Upper lobe of right lung (tissue), 1 donor: ENCODE measurements around the gene COQ9. TPM values are rescaled to one million over a fixed set of nuclear protein-coding genes. Genes with fewer than 3 reads are reported as not detected.

Experiments
- ATAC-seq: fragments of 200-7000 bp; cut with Tn5 transposase; one replicate; pipeline ENCODE4 v1.9.1; 2020; ENCODE audit warnings: mild to moderate bottlenecking, moderate library complexity
- DNase-seq: peaks from one replicate; pipeline ENCODE4 v3.0.0-alpha.2; 2020
- H3K27ac ChIP-seq: fragments of 200-600 bp; one replicate; pipeline ENCODE4 v1.8.0; 2022
- H3K27me3 ChIP-seq: fragments of 200-600 bp; one replicate; pipeline ENCODE4 v1.8.0; 2022; ENCODE audit warnings: mild to moderate bottlenecking
- H3K36me3 ChIP-seq: fragments of 200-600 bp; one replicate; pipeline ENCODE4 v1.8.0; 2022
- H3K4me1 ChIP-seq: fragments of 200-600 bp; one replicate; pipeline ENCODE4 v1.8.0; 2022
- H3K4me3 ChIP-seq: fragments of 200-600 bp; one replicate; pipeline ENCODE4 v1.8.0; 2022; ENCODE audit warnings: mild to moderate bottlenecking
- H3K9me3 ChIP-seq: fragments of 200-600 bp; one replicate; pipeline ENCODE4 v1.8.0; 2022
- CTCF ChIP-seq: fragments of 200-600 bp; IDR thresholded peaks from one replicate; pipeline ENCODE4 v1.8.0; 2022; ENCODE audit warnings: antibody characterized with exemption
- intact Hi-C: fragments of 100-400 bp; cut with DNase I; formaldehyde crosslinking; loops from one replicate; pipeline ENCODE4 v1.11.0; 2022
- total RNA-seq: library from RNA; stranded (reverse); fragmentation: NEBNext Ultra II Directional; extraction: Animal tissue kit (Norgen Biotek cat#: 25700); gene quantifications from one replicate; pipeline ENCODE4 v1.2.1, GENCODE V29; 2021
- donor health status: DM: no; HTN: yes; CAD: no; lungs with severe emphysema.

Gene COQ9
- total RNA-seq, 1 donor from 2014 or later, result 35.2 TPM

GRCh38 chr16:57474671-57475661 is 27.7 kb downstream of the COQ9 start:
- no peaks in the 10 kb centered on the region for H3K9me3 ChIP-seq
- H3K4me3 ChIP-seq, result no peak overlapping the region
- DNase-seq (no peak), ATAC-seq (no peak)
- no peaks in the 10 kb centered on the region for H3K27me3 ChIP-seq
- no peak for TF ChIP-seq CTCF
- intact Hi-C loops, result loop anchor here (5.0 kb wide), 1 partner anchor 42 kb away; no protein-coding TSS in a partner anchor
- H3K4me1 ChIP-seq, result peaks cover 60% of the 10 kb centered on the region
- no peak overlapping the region for H3K27ac ChIP-seq
- peaks cover 47% of the 10 kb centered on the region for H3K36me3 ChIP-seq

DNA sequence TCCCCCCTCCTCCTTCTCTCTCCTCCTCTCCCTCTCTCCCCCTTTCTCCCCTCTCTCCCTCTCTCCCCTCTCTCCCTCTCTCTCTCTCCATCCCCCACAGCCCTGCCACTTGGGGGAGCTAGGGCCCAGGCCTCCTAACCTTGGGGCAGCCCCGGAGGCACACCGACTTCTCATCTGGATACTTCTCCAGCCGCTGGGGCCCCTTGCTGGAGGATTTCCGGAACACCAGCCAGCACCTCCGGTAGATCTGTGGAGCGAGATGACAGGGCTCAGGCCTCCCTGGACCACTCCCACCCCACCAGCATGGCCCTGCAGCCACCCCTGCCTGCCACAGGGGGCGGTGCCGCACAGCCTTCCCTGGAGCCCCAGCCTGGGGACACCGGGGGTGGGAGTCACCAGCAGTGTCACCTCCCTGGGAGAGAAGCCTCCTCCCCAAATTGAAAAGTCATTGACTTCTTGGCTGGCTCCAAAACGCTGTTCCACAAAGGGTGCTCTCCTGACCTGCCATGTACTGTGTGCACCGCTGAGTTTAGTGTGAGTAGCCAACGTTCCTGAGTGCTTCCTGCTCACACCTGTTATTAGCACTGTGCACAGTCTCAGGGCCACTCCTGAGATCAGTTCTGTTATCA is 28.5 kb downstream of the COQ9 start:
- no peaks in the 10 kb centered on the region for H3K9me3 ChIP-seq
- H3K27ac ChIP-seq, result peak overlapping the region; percentile 26
- no peaks in the 10 kb centered on the region for H3K27me3 ChIP-seq
- peak; percentile 62 for ATAC-seq
- DNase-seq, result peak; percentile 81
- H3K36me3 ChIP-seq, result peaks cover 38% of the 10 kb centered on the region
- intact Hi-C loops, result loop anchor here (5.0 kb wide), 1 partner anchor 41 kb away; no protein-coding TSS in a partner anchor
- no peak overlapping the region for H3K4me3 ChIP-seq
- TF ChIP-seq CTCF, result peak; percentile 65
- H3K4me1 ChIP-seq, result peaks cover 60% of the 10 kb centered on the region

DNA sequence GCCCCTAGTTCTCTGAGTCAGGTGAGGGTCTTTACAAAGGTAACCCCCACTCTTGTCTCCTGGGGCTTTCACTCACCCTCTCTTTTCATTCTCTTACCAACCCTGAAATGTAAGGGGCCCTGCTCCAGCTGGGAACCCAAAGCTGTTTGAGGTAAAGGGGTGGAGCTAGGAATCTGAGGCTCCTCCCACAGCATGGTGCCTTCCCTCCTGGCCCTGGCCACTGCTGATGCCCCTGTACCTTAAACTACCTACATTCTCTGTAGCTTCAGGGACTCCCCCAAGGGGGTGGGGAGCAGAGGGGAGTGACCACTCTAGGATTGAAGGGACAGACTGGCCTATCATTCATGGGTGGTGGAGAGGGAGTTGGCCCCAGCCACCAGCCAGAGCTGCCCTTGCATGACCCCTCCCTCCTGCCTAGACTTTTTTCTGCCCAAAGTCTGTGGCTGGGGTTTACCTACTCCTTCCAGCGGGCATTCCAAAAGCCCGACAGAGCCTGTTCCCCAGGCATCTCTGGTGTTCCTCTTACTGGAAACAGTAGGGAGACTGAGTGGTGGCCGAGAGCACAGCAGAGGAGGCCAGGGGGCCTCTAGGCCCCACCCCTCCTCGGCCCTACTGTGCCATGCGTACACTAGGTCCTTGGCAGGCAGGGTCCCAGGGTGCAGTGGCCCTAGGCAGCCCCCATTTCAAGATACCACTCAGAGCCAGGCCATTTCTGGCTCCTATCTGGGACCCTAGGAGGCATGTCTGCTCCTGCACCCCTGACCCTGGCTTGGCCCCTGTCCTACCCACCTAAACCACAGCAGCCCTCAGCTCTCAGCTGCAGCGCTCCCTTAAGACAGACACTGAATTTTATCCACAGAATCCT is 29.5 kb downstream of the COQ9 start:
- no peak overlapping the region for H3K4me3 ChIP-seq
- no peak for ATAC-seq
- peak overlapping the region; percentile 30 for H3K27ac ChIP-seq
- H3K4me1 ChIP-seq, result peaks cover 56% of the 10 kb centered on the region
- no peak for TF ChIP-seq CTCF
- no peaks in the 10 kb centered on the region for H3K9me3 ChIP-seq
- DNase-seq, result no peak
- peaks cover 28% of the 10 kb centered on the region for H3K36me3 ChIP-seq
- intact Hi-C loops, result loop anchor here (5.0 kb wide), 1 partner anchor 41 kb away; no protein-coding TSS in a partner anchor
- H3K27me3 ChIP-seq, result no peaks in the 10 kb centered on the region

DNA sequence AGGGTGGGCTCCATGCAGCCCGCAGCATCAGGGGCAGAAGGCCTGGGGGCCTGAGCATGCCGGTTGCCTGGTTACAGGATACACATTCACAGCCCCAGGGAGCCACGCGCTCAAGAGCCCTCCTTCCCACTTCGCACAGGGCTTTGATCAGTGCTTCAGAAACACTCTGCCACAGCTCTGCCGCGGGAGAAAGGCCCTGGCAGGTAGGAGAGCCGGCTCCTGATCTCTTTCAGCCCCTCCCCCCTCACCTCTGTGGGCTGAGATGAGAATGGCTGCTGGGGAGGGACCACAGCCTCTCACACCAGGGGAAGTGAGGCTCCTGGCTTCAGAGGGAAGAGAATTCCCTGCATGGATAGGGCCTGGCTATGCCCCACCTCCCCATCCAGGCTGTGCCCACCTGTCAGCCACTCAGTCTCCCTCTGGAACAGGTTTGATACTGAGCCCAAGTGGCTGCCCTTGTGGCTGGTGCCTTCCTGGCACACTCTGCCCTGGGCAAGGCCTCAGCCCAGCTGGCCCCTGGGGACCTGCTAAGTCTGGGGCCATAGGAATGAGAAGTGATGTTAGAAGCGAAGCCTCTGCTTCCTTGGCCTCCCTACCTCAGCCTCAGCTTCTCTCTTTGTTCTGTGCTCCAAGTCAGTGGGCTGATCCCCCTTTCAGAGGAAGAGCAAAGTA is 30.4 kb downstream of the COQ9 start:
- peak overlapping the region; percentile 30 for H3K27ac ChIP-seq
- peaks cover 21% of the 10 kb centered on the region for H3K36me3 ChIP-seq
- ATAC-seq, result peak; percentile 7
- DNase-seq, result peak; percentile 66
- peaks cover 55% of the 10 kb centered on the region for H3K4me1 ChIP-seq
- intact Hi-C loops, result loop anchor here (5.0 kb wide), 1 partner anchor 40 kb away; no protein-coding TSS in a partner anchor
- TF ChIP-seq CTCF, result no peak
- H3K4me3 ChIP-seq, result no peak overlapping the region
- no peaks in the 10 kb centered on the region for H3K27me3 ChIP-seq
- no peaks in the 10 kb centered on the region for H3K9me3 ChIP-seq
